ENCODE measurements around the gene DNM3. TPM values are rescaled to one million over a fixed set of nuclear protein-coding genes. Genes with fewer than 3 reads are reported as not detected.

The DNM3 gene
- total and polyA plus RNA-seq, 9 of the 15 experiments (the other 6 are each of a cell fraction or from before 2014, with no cell fraction given) = 0.08 to 0.36 (median 0.22) TPM; not detected in 1

DNA sequence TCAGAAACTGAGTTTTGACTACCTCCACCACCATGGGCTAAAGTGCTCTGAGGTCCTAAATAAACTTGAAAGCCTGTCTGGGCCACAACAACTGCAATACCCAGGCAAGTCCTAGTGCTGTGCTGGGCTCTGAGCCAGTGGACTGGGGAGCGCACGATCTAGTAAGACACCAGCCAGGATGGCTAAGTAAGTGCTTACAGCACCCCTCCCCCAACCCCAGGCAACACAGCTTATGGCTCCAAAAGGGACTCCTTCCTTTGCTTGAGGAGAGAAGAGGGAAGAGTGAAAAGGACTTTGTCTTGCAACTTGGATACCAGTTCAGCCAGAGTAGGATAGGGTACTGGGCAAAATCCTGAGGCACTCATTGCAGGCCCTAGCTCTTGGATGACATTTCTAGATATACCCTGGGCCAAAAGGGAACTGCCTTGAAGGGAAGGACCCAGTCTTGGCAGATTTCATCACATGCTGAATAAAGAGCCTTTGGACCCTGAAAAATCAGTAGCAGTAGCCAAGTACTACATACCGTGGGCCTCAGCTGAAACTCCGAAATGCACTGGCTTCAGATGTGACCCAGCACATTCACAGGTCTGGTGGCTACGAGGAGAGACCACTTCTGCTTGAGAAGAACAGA is 580.8 kb downstream of the DNM3 start:
- WGBS (ENCODE audit: insufficient coverage, low coverage, missing lambda C conversion rate) = 20% methylated on average over 5 of the region's 5 CpGs
- ChIA-PET CTCF (ENCODE audit: low intra/inter-chr PET ratio) (no interaction called here), POLR2A (interaction anchor here (0.6 to 1.0 kb wide), 2 partner anchors 14 to 23 kb away, joined by 3 read pairs; no protein-coding TSS in a partner anchor)
- Histone ChIP-seq H3K79me2 (ENCODE audit: control insufficient read depth, insufficient read depth, low read length) (no peaks in the 10 kb centered on the region), H3K27ac (ENCODE audit: extremely low read depth, low read depth, low read length) (no peak overlapping the region), H3K27me3 (ENCODE audit: control insufficient read depth in 2 of 2, insufficient read depth in 2 of 2, low read length in 2 of 2) (no peaks in the 10 kb centered on the region; a peak in 1 of 5 replicates), H2AFZ (ENCODE audit: low read depth, low read length) (no peak overlapping the region), H3K4me1 (replicated peaks in 1 of 2; ENCODE audit: control insufficient read depth in 2 of 2, insufficient read depth in 2 of 2, low read length in 2 of 2) (peaks cover 0 to 19% of the 10 kb centered on the region in 2 experiments; a peak in 2 of 5 replicates), H3K4me3 (no peak overlapping the region), H3K9me3 (replicated peaks; ENCODE audit: control insufficient read depth, insufficient read depth, low read depth, low read length) (no peaks in the 10 kb centered on the region), H4K20me1 (replicated peaks; ENCODE audit: control insufficient read depth, insufficient read depth, low read length) (no peaks in the 10 kb centered on the region), H3K9ac (ENCODE audit: insufficient read depth in 1 of 2, low read depth in 2 of 2, low read length in 2 of 2) (no peak overlapping the region), H3K9me1 (ENCODE audit: control insufficient read depth, insufficient read depth, low read length) (no peaks in the 10 kb centered on the region), H3K36me3 (ENCODE audit: control insufficient read depth, insufficient read depth, low read length) (no peaks in the 10 kb centered on the region), H3K4me2 (ENCODE audit: insufficient read depth, low read length) (no peak overlapping the region)
- no peak for ATAC-seq
- no peak for DNase-seq (ENCODE audit: extremely low read depth in 1 of 4, low spot score in 3 of 4)
- intact Hi-C loops (cut with micrococcal nuclease) = loop anchor here (10.0 kb wide), 2 partner anchors 777 to 783 kb away; partner anchors contain the start of gene TNFSF4
- TF ChIP-seq, protein P1, sequence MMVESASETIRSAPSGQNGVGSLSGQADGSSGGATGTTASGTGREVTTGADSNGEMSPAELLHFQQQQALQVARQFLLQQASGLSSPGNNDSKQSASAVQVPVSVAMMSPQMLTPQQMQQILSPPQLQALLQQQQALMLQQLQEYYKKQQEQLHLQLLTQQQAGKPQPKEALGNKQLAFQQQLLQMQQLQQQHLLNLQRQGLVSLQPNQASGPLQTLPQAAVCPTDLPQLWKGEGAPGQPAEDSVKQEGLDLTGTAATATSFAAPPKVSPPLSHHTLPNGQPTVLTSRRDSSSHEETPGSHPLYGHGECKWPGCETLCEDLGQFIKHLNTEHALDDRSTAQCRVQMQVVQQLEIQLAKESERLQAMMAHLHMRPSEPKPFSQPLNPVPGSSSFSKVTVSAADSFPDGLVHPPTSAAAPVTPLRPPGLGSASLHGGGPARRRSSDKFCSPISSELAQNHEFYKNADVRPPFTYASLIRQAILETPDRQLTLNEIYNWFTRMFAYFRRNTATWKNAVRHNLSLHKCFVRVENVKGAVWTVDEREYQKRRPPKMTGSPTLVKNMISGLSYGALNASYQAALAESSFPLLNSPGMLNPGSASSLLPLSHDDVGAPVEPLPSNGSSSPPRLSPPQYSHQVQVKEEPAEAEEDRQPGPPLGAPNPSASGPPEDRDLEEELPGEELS (CRISPR knock-in tag; IDR thresholded peaks at IDR 0.05; ENCODE audit: borderline replicate concordance) = no peak
- TF ChIP-seq MED1 (CRISPR knock-in tag; IDR thresholded peaks at IDR 0.05; ENCODE audit: borderline replicate concordance) = no peak
- TF ChIP-seq, protein P2, sequence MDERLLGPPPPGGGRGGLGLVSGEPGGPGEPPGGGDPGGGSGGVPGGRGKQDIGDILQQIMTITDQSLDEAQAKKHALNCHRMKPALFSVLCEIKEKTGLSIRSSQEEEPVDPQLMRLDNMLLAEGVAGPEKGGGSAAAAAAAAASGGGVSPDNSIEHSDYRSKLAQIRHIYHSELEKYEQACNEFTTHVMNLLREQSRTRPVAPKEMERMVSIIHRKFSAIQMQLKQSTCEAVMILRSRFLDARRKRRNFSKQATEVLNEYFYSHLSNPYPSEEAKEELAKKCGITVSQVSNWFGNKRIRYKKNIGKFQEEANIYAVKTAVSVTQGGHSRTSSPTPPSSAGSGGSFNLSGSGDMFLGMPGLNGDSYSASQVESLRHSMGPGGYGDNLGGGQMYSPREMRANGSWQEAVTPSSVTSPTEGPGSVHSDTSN (CRISPR knock-in tag; IDR thresholded peaks at IDR 0.05; ENCODE audit: low read depth) = 0 out of 2 replicates have a peak, but pooled peaks have one; percentile 5
- TF ChIP-seq, protein P2 (tag; conservative IDR thresholded peaks at IDR 0.05; ENCODE audit: low read depth) = no peak
- no peak for TF ChIP-seq TARDBP (IDR thresholded peaks at IDR 0.05)
- TF ChIP-seq, protein P3, sequence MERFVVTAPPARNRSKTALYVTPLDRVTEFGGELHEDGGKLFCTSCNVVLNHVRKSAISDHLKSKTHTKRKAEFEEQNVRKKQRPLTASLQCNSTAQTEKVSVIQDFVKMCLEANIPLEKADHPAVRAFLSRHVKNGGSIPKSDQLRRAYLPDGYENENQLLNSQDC (CRISPR knock-in tag; IDR thresholded peaks at IDR 0.05) = no peak
- no peak for TF ChIP-seq HEY1 (CRISPR knock-in tag; IDR thresholded peaks at IDR 0.05; ENCODE audit: borderline replicate concordance)
- no peak for FAIRE-seq
- in situ Hi-C loops (cut with MboI) = no loop called here
- BruUV-seq (replicated peaks) = no TSS peak
